ENCODE measurements around the gene PEX5L.

GRCh38 chr3:179943117-179943880 is 93.4 kb downstream of the PEX5L start:
- TF ChIP-seq CTCF (IDR thresholded peaks at IDR 0.05) (no peak), POLR2A (IDR thresholded peaks at IDR 0.05) (no peak)
